Keratinocyte (primary cell): ENCODE data around the gene TMEM181. TPM values are rescaled to one million over a fixed set of nuclear protein-coding genes. Genes with fewer than 3 reads are reported as not detected.

Experiments
- DNase-seq: peaks from one replicate; pipeline ENCODE4 v3.0.0-alpha.2; 2011; ENCODE audit warnings: low read depth, missing footprints, low spot score
- FAIRE-seq: peaks from 2 replicates; lab custom pipeline; 2011; peaks lifted over from hg19 to GRCh38; lab: Jason Lieb, UNC
- H2AFZ ChIP-seq: 2 replicates; pipeline ENCODE4 v1.6.0; 2012; ENCODE audit warnings: low read length, control low read depth, inconsistent platforms; ENCODE audit not compliant: control insufficient read depth
- H3K27ac ChIP-seq: 2 replicates; pipeline ENCODE4 v1.5.1; 2011; ENCODE audit warnings: low read length; ENCODE audit not compliant: control insufficient read depth, insufficient read depth
- H3K27me3 ChIP-seq: 3 replicates; pipeline ENCODE4 v1.6.0; 2011; ENCODE audit warnings: low read length; ENCODE audit not compliant: control insufficient read depth, insufficient read depth; ENCODE audit errors: extremely low read depth
- H3K36me3 ChIP-seq, 2 experiments: 2 replicates in 1 of 2; 3 replicates in 1 of 2; pipeline ENCODE4 v1.5.1; 2011; ENCODE audit warnings: low read length in 2 of 2, mild to moderate bottlenecking in 1 of 2; ENCODE audit not compliant: control insufficient read depth in 2 of 2, insufficient read depth in 2 of 2; ENCODE audit errors: extremely low read depth in 1 of 2
- H3K4me1 ChIP-seq: 3 replicates; pipeline ENCODE4 v1.5.1; 2011; ENCODE audit warnings: low read length; ENCODE audit not compliant: control insufficient read depth, insufficient read depth; ENCODE audit errors: extremely low read depth
- H3K4me2 ChIP-seq: 3 replicates; pipeline ENCODE4 v1.6.0; 2011; ENCODE audit warnings: low read depth, low read length; ENCODE audit not compliant: control insufficient read depth, insufficient read depth; ENCODE audit errors: extremely low read depth
- H3K4me3 ChIP-seq, 3 experiments: fragments of 200-600 bp in 1 of 3; sonication (generic) in 1 of 3; 2 replicates in 2 of 3; 3 replicates in 1 of 3; pipeline ENCODE4 v1.5.1; 2011 to 2016; ENCODE audit warnings: low read length in 3 of 3, mild to moderate bottlenecking in 3 of 3, control low read depth in 2 of 3, inconsistent platforms in 1 of 3, low read depth in 1 of 3, mixed read lengths in 1 of 3, mixed run types in 1 of 3, moderate library complexity in 1 of 3; ENCODE audit not compliant: control insufficient read depth in 2 of 3, insufficient read depth in 2 of 3; ENCODE audit errors: extremely low read depth in 1 of 3
- H3K79me2 ChIP-seq: 2 replicates; pipeline ENCODE4 v1.6.0; 2012; ENCODE audit warnings: low read length; ENCODE audit not compliant: control insufficient read depth, insufficient read depth
- H3K9ac ChIP-seq: 3 replicates; pipeline ENCODE4 v1.6.0; 2011; ENCODE audit warnings: low read length; ENCODE audit not compliant: control insufficient read depth, insufficient read depth; ENCODE audit errors: extremely low read depth
- H3K9me1 ChIP-seq: 3 replicates; pipeline ENCODE4 v1.6.0; 2011; ENCODE audit warnings: low read length; ENCODE audit not compliant: control insufficient read depth, insufficient read depth; ENCODE audit errors: extremely low read depth
- H3K9me3 ChIP-seq: 2 replicates; pipeline ENCODE4 v1.5.1; 2012; ENCODE audit warnings: low read depth, low read length; ENCODE audit not compliant: control insufficient read depth
- H4K20me1 ChIP-seq: 3 replicates; pipeline ENCODE4 v1.6.0; 2011; ENCODE audit warnings: low read length; ENCODE audit not compliant: control insufficient read depth, insufficient read depth; ENCODE audit errors: extremely low read depth
- EZH2 ChIP-seq: IDR thresholded peaks from one replicate; pipeline ENCODE4 v1.6.1; 2012; ENCODE audit warnings: inconsistent platforms, mild to moderate bottlenecking, low read length, moderate library complexity
- dilution Hi-C: fragments of 300-500 bp; cut with MboI; formaldehyde crosslinking; loops from one replicate; pipeline ENCODE4 v1.7.0; 2020; ENCODE audit warnings: low sequenced_read_pairs; ENCODE audit not compliant: extremely low pct_ligation_motif_present
- polyA plus RNA-seq, 5 experiments: library from polyadenylated mRNA; depleted of rRNA in 3 of 5; stranded (reverse) in 3 of 5; stranded (forward) in 1 of 5; unstranded in 1 of 5; fragments of >200 nt; gene quantifications; 1 replicate in 1 of 5; 2 replicates in 3 of 5; 3 replicates in 1 of 5; pipeline versions ENCODE4 v1.2.1 to v1.2.3, GENCODE V29; 2011 to 2012; ENCODE audit warnings: missing spikeins in 2 of 5, low read depth in 1 of 5, low replicate concordance in 1 of 5
- TF ChIP-seq, protein P1 (sequence below), 3 experiments: IDR thresholded peaks in 1 of 3; conservative IDR thresholded peaks in 1 of 3; optimal IDR thresholded peaks in 1 of 3; 2 replicates in 2 of 3; 3 replicates in 1 of 3; pipeline versions ENCODE3 to v1.5.1; 2011; ENCODE audit warnings: low read length in 3 of 3, mild to moderate bottlenecking in 3 of 3, moderate library complexity in 2 of 3, control low read depth in 1 of 3, inconsistent platforms in 1 of 3; ENCODE audit not compliant: insufficient read depth in 2 of 3; ENCODE audit errors: extremely low read depth in 1 of 3

Gene TMEM181
- polyA plus RNA-seq, 1 donor (not counting 4 experiments of a cell fraction or from before 2014, with no cell fraction given) = 31.9 TPM

DNA sequence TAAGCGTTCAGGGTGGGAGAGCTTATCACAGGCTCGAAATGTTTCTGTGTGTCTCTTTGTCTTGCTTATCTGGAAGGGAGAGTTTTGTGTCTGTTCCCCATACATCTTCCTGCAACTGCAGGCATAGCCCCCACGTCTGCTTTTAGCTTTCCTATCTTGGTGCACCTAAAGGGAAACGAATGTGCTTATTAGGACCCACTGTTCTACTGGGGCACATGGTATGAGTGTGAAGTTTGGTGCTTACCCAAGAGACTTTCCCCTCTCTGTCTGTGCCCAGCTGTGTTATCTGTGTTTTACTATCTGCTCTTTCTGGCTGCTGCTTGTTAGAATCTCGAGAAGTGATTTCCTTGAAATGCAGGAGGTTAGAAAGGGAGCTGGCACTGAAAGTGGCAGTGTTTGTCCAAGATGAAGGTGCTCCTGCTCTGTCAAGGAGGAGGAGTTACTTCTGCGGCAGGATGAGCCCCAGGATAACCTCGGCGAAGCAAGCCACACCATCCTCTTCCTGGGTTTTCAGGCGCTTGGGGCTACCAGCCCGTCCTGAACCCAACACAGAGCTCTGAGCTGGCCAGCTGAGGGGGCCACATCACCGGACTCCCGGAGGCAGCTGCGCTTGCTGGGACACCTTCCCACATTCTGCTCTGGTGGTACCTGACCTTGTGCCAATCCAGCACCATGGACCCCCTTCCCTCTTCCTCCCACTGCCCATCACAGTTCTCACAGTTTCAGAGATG lies 61.2 kb downstream of the TMEM181 start:
- Histone ChIP-seq H3K27me3 (no peaks in the 10 kb centered on the region), H3K79me2 (no peaks in the 10 kb centered on the region), H3K27ac (no peak overlapping the region), H4K20me1 (no peaks in the 10 kb centered on the region), H3K9me3 (no peaks in the 10 kb centered on the region), H3K36me3 (peaks cover 21 to 26% of the 10 kb centered on the region in 2 experiments), H3K9me1 (no peaks in the 10 kb centered on the region), H2AFZ (no peak overlapping the region), H3K9ac (no peak overlapping the region), H3K4me2 (no peak overlapping the region), H3K4me3 (no peak overlapping the region), H3K4me1 (no peaks in the 10 kb centered on the region)
- FAIRE-seq (no peak), DNase-seq (no peak)
- dilution Hi-C loops = no loop called here
- TF ChIP-seq, protein P1, sequence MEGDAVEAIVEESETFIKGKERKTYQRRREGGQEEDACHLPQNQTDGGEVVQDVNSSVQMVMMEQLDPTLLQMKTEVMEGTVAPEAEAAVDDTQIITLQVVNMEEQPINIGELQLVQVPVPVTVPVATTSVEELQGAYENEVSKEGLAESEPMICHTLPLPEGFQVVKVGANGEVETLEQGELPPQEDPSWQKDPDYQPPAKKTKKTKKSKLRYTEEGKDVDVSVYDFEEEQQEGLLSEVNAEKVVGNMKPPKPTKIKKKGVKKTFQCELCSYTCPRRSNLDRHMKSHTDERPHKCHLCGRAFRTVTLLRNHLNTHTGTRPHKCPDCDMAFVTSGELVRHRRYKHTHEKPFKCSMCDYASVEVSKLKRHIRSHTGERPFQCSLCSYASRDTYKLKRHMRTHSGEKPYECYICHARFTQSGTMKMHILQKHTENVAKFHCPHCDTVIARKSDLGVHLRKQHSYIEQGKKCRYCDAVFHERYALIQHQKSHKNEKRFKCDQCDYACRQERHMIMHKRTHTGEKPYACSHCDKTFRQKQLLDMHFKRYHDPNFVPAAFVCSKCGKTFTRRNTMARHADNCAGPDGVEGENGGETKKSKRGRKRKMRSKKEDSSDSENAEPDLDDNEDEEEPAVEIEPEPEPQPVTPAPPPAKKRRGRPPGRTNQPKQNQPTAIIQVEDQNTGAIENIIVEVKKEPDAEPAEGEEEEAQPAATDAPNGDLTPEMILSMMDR (optimal IDR thresholded peaks at IDR 0.05 in 1 of 3, IDR thresholded peaks at IDR 0.05 in 1 of 3, conservative IDR thresholded peaks at IDR 0.05 in 1 of 3; ENCODE audit: extremely low read depth in 1 of 3, insufficient read depth in 2 of 3, low read length in 3 of 3) = no peak
- TF ChIP-seq EZH2 = no peak

DNA sequence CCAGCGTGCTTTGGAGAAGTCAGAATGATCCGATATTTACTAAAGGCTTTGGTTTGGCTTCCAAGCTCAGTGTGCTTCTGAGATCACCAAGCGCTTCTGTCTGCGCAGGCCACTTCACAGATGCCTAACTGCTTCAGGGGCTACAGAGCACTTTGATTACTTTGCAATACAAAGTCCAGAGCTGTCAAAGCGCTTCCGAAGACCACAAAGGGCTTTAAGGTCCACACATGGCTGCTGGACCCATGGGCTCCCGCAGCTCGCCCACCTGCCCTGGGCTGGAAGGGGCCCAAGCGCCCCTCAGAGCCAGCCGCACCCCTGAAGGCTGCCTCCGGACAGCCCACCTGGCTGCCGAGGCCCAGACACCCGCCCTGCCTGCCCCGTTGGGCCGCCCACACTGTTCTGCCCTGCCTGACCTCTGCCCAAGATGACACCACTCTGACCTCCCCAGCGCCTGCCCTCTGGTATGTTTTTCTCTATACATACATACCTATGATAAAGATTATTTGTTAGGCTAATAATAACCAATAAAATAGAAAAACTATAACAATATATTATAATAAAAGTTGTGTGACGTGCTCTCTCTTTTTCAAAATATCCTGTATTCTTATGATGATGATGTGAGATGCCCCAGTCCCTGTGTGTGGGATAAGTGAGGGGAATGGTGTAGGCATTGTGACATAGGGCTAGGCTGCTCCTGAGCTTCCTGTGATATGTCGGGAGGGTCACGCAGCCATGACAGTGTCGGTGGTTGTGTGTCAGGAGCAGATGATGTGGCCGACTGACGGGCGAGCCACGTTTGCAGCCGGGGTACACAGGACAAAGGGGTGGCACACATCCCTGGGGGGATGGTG lies 62.0 kb downstream of the TMEM181 start:
- H2AFZ ChIP-seq = no peak overlapping the region
- no peak overlapping the region for H3K4me2 ChIP-seq
- no peak overlapping the region for H3K27ac ChIP-seq
- no peaks in the 10 kb centered on the region for H3K9me1 ChIP-seq
- FAIRE-seq = no peak
- H3K9ac ChIP-seq = no peak overlapping the region
- TF ChIP-seq EZH2 = no peak
- TF ChIP-seq, protein P1 (optimal IDR thresholded peaks at IDR 0.05 in 1 of 3, IDR thresholded peaks at IDR 0.05 in 1 of 3, conservative IDR thresholded peaks at IDR 0.05 in 1 of 3; ENCODE audit: extremely low read depth in 1 of 3, insufficient read depth in 2 of 3, low read length in 3 of 3) = no peak
- dilution Hi-C loops = no loop called here
- H4K20me1 ChIP-seq = no peaks in the 10 kb centered on the region
- no peaks in the 10 kb centered on the region for H3K9me3 ChIP-seq
- H3K27me3 ChIP-seq = no peaks in the 10 kb centered on the region
- peaks cover under 1% of the 10 kb centered on the region for H3K79me2 ChIP-seq
- H3K36me3 ChIP-seq = peaks cover 26 to 28% of the 10 kb centered on the region in 2 experiments
- H3K4me3 ChIP-seq = no peak overlapping the region
- no peaks in the 10 kb centered on the region for H3K4me1 ChIP-seq
- no peak for DNase-seq
